Panc1 (cell line): ENCODE measurements around the gene ANKRD23. TPM values are rescaled to one million over a fixed set of nuclear protein-coding genes. Genes with fewer than 3 reads are reported as not detected.

Source experiments
- ATAC-seq: fragments of 200-7000 bp; cut with Tn5 transposase; 2 replicates; pipeline ENCODE4 v1.9.1; 2020; ENCODE audit warnings: mild to moderate bottlenecking, moderate library complexity
- BruUV-seq: library from RNA; stranded (reverse); fragments of 400-500 nt; replicated peaks from 2 replicates; lab custom pipeline; 2021; lab: Mats Ljungman, UMichigan
- CTCF ChIA-PET: fragments of 300-600 bp; sonication (Branson Sonifier 250); formaldehyde crosslinking; loops from one replicate; lab custom pipeline; 2022; ENCODE audit warnings: antibody characterized with exemption; lab: Charles Lee
- POLR2A ChIA-PET: fragments of 300-600 bp; sonication (Branson Sonifier 250); formaldehyde crosslinking; loops from one replicate; lab custom pipeline; 2022; ENCODE audit warnings: antibody characterized with exemption; lab: Charles Lee
- DNase-seq: peaks from one replicate; pipeline ENCODE4 v3.0.0-alpha.2; 2010; ENCODE audit warnings: low read depth, low spot score
- H3K27ac ChIP-seq: 2 replicates; pipeline ENCODE4 v1.5.1; 2011; ENCODE audit warnings: mild to moderate bottlenecking, low read length, inconsistent platforms
- H3K27me3 ChIP-seq: fragments of 200-500 bp; sonication (Bioruptor generic); 2 replicates; pipeline ENCODE4 v1.6.0; 2014; ENCODE audit warnings: low read length, inconsistent platforms; ENCODE audit not compliant: control insufficient read depth, insufficient read depth
- H3K36me3 ChIP-seq: fragments of 200-500 bp; sonication (Bioruptor generic); 2 replicates; pipeline ENCODE4 v1.5.1; 2014; ENCODE audit warnings: inconsistent platforms, mild to moderate bottlenecking, low read length, moderate library complexity; ENCODE audit not compliant: control insufficient read depth, insufficient read depth
- H3K4me1 ChIP-seq: 2 replicates; pipeline ENCODE4 v1.5.1; 2011; ENCODE audit warnings: inconsistent platforms, mild to moderate bottlenecking, low read length, moderate library complexity; ENCODE audit not compliant: control insufficient read depth, insufficient read depth
- H3K4me3 ChIP-seq, 2 experiments: 2 replicates each; pipeline ENCODE4 v1.5.1; 2011 to 2012; ENCODE audit warnings: low read depth in 2 of 2, low read length in 2 of 2, mild to moderate bottlenecking in 2 of 2, inconsistent platforms in 1 of 2, moderate library complexity in 1 of 2
- H3K9me3 ChIP-seq: fragments of 200-500 bp; sonication (Bioruptor generic); 2 replicates; pipeline ENCODE4 v1.5.1; 2014; ENCODE audit warnings: low read depth, mild to moderate bottlenecking, inconsistent platforms, low read length, moderate library complexity; ENCODE audit not compliant: control insufficient read depth, insufficient read depth
- CTCF ChIP-seq: fragments of 450-650 bp; IDR thresholded peaks from 2 replicates; pipeline ENCODE4 v1.5.1; 2017; ENCODE audit warnings: mild to moderate bottlenecking
- POLR2AphosphoS5 ChIP-seq: IDR thresholded peaks from 2 replicates; pipeline ENCODE4 v1.6.1; 2012; ENCODE audit warnings: mild to moderate bottlenecking, low read depth, low read length, moderate library complexity
- REST ChIP-seq, 2 experiments: IDR thresholded peaks; 2 replicates each; pipeline ENCODE4 v1.6.1; 2011 to 2012; ENCODE audit warnings: low read depth in 2 of 2, control low read depth in 1 of 2, low read length in 1 of 2, mild to moderate bottlenecking in 1 of 2, moderate library complexity in 1 of 2; ENCODE audit not compliant: insufficient read depth in 1 of 2
- SIN3A ChIP-seq: IDR thresholded peaks from 2 replicates; pipeline ENCODE4 v1.6.1; 2012; ENCODE audit warnings: low read depth, mild to moderate bottlenecking, low read length, moderate library complexity, borderline replicate concordance; ENCODE audit not compliant: insufficient read depth
- TCF7L2 ChIP-seq: IDR thresholded peaks from 2 replicates; pipeline ENCODE4 v1.6.1; 2011; ENCODE audit warnings: mild to moderate bottlenecking, low read depth, low read length, inconsistent platforms
- in situ Hi-C: cut with HindIII; loops from 2 replicates; pipeline ENCODE4 v1.10.0; 2016; ENCODE audit warnings: low sequenced_read_pairs, low pct_unique_long_range_greater_than_20kb
- intact Hi-C: fragments of 100-400 bp; cut with micrococcal nuclease; formaldehyde crosslinking; loops from one replicate; pipeline ENCODE4 v1.10.0; 2022; ENCODE audit not compliant: unreplicated experiment
- total RNA-seq: library from RNA; stranded (reverse); gene quantifications from one replicate; pipeline ENCODE4 v1.2.1, GENCODE V29; 2021; ENCODE audit not compliant: unreplicated experiment

Gene ANKRD23
- total RNA-seq, 1 experiment from 2014 or later: 3.2 TPM

- CTCF ChIA-PET: no interaction called here
- Histone ChIP-seq H3K9me3 (no peaks in the 10 kb centered on the region), H3K27me3 (no peaks in the 10 kb centered on the region), H3K4me3 (no peak overlapping the region), H3K4me1 (peaks cover 17% of the 10 kb centered on the region), H3K36me3 (peaks cover 3% of the 10 kb centered on the region), H3K27ac (no peak overlapping the region)
- BruUV-seq: no TSS peak
- ATAC-seq: no peak
- in situ Hi-C loops: no loop called here
- no peak for DNase-seq
- TF ChIP-seq CTCF (no peak), POLR2AphosphoS5 (no peak), SIN3A (no peak), REST (IDR thresholded peaks at IDR 0.05; ENCODE audit: insufficient read depth in 1 of 2, low read depth in 2 of 2, low read length in 1 of 2) (no peak), TCF7L2 (no peak)
- intact Hi-C loops: no loop called here
- POLR2A ChIA-PET: no interaction called here
Measured at GRCh38 chr2:96826546-96827278, 17.1 kb downstream of the ANKRD23 start.

GRCh38 chr2:96825057-96825456, 18.8 kb downstream of the ANKRD23 start:
- H3K27me3 ChIP-seq: no peaks in the 10 kb centered on the region
- H3K4me3 ChIP-seq: no peak overlapping the region
- POLR2A ChIA-PET: no interaction called here
- CTCF ChIA-PET: interaction anchor here (0.7 kb wide), 1 partner anchor 105 kb away, joined by 3 read pairs; no protein-coding TSS in a partner anchor
- DNase-seq: no peak
- H3K27ac ChIP-seq: no peak overlapping the region
- peaks cover 29% of the 10 kb centered on the region for H3K4me1 ChIP-seq
- intact Hi-C loops: no loop called here
- no peak for TF ChIP-seq TCF7L2
- no peak for TF ChIP-seq POLR2AphosphoS5
- TF ChIP-seq SIN3A: no peak
- TF ChIP-seq CTCF: no peak
- TF ChIP-seq REST (IDR thresholded peaks at IDR 0.05; ENCODE audit: insufficient read depth in 1 of 2, low read depth in 2 of 2, low read length in 1 of 2): no peak
- no peak for ATAC-seq
- in situ Hi-C loops: no loop called here
- no peaks in the 10 kb centered on the region for H3K9me3 ChIP-seq
- BruUV-seq: no TSS peak
- H3K36me3 ChIP-seq: peaks cover 3% of the 10 kb centered on the region
